GM12874 (cell line): ENCODE results near the gene RFK.

ENCODE experiments used
- CTCF ChIP-seq: IDR thresholded peaks from 2 replicates; pipeline ENCODE4 v1.5.1; 2011; ENCODE audit warnings: low read depth, mild to moderate bottlenecking, control low read depth, low read length, moderate library complexity; ENCODE audit not compliant: insufficient read depth

Gene RFK

GRCh38 chr9:76394195-76394959 is at the start of gene RFK:
Gene RFK (minus strand): TSS chr9:76394426. CDS start chr9:76394171, 255 bp downstream.
- peak; percentile 49 for TF ChIP-seq CTCF

- TF ChIP-seq CTCF: no peak
Observed at GRCh38 chr9:76443887-76444286, 49.7 kb upstream of the RFK start.

- no peak for TF ChIP-seq CTCF
Observed at GRCh38 chr9:76441551-76442322, 47.5 kb upstream of the RFK start.

DNA sequence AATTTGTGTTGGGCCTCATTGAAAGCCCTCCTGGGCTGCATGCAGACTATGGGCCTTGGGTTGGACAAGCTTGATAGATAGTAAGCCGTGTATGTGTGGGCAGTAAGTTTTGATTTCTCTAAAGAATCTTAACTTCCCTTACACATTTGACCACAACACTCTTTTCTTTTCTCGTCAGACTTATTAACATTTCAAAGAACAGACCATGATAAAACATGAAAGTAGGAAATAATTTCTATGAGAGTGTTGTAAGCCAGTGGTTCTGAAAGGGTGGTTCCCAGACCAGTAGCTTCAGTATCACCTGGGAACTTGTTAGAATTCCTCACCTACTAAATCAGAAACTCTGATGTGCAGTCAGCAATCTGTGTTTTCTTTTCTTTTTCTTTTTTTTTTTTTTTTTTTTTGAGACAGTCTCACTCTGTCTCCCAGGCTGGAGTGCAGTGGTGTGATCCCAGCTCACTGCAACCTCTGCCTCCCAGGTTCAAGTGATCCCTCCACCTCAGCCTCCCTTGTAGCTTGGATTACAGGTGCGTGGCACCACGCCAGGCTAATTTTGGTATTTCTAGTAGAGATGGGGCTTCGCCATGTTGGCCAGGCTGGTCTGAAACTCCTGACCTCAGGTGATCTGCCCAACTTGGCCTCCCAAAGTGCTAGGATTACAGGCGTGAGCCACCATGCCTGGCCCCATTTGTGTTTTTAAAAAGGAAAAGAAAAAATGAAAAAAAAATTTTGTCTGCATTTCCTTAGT is 44.8 kb upstream of the RFK start:
- no peak for TF ChIP-seq CTCF

DNA sequence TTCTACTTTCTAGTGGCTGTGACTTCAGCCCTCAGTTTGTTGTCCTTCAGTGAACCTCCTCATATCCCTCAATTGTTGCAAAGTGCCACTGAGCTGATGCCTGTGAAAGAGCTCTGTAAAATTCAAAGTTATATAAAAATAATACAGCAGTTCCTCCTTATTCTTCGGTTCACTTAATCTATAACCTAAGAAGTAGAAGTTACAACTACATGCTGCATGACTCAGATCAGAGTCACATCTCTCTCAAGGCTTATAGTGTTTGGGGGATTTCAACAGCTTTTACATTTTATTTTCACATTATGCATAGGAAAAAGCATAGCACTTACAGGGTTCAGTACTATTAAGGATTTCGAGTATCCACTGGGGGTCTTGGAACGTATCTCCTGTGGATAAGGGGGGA is 39.6 kb upstream of the RFK start:
- TF ChIP-seq CTCF: no peak

DNA sequence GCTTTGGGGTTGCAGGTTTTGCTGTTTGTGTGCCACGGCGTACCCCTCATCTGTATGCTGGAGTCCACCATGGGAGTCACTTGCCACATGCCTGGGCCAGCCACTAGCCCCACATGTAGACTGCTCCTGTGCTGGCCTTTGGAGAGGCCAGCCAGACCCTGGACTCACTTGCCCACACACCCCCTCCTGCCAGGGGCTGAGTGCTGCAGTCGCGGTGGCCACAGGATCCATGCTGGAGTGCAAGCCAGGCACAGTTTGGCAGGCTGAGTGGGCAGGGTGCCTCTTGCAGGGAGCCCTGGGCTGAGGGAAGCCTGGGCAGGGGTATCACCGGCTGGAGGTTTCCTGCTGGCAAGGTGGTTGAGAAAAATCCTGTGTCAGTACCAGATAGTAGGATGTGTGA is 39.2 kb upstream of the RFK start:
- TF ChIP-seq CTCF: no peak

DNA sequence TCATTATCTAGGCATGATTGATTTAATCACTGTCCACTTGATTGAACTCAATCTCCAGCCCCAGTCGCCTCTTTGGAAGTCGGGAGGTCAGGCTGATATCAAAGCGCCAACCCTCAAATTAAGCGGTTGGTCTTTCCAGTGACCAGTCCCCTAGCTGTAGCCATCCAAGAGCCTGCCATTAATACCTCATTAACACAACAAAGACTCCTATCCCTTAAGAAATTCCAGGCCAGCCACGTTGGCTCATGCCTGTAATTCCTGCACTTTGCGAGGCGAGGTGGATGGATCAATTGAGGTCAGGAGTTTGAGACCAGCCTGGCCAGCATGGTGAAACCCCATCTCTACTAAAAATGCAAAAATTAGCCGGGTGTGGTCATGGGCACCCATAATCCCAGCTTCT is 37.4 kb upstream of the RFK start:
- no peak for TF ChIP-seq CTCF
